Right ventricle myocardium inferior (tissue), 1 donor: Measurements from ENCODE around the gene CEACAM19. TPM values are rescaled to one million over a fixed set of nuclear protein-coding genes. Genes with fewer than 3 reads are reported as not detected.
A peak's percentile ranks its signal among the peaks of the same experiment; 100 is the strongest.

Experiments used
- ATAC-seq: fragments of 200-7000 bp; cut with Tn5 transposase; one replicate; pipeline ENCODE4 v1.9.1; 2020; ENCODE audit warnings: mild to moderate bottlenecking, moderate library complexity
- DNase-seq: peaks from one replicate; pipeline ENCODE4 v3.0.0; 2021; ENCODE audit errors: missing footprints
- intact Hi-C: fragments of 100-400 bp; cut with DNase I; formaldehyde crosslinking; loops from one replicate; pipeline ENCODE4 v1.11.0; 2022
- total RNA-seq: library from RNA; stranded (reverse); fragmentation: NEBNext Ultra II Directional; extraction: Animal tissue kit (Norgen Biotek cat#: 25700); gene quantifications from one replicate; pipeline ENCODE4 v1.2.1, GENCODE V29; 2021
- donor health status: DM: no; HTN: yes; CAD: no; lungs with severe emphysema.

The CEACAM19 gene
- total RNA-seq, 1 donor from 2014 or later, result 2.8 TPM

DNA sequence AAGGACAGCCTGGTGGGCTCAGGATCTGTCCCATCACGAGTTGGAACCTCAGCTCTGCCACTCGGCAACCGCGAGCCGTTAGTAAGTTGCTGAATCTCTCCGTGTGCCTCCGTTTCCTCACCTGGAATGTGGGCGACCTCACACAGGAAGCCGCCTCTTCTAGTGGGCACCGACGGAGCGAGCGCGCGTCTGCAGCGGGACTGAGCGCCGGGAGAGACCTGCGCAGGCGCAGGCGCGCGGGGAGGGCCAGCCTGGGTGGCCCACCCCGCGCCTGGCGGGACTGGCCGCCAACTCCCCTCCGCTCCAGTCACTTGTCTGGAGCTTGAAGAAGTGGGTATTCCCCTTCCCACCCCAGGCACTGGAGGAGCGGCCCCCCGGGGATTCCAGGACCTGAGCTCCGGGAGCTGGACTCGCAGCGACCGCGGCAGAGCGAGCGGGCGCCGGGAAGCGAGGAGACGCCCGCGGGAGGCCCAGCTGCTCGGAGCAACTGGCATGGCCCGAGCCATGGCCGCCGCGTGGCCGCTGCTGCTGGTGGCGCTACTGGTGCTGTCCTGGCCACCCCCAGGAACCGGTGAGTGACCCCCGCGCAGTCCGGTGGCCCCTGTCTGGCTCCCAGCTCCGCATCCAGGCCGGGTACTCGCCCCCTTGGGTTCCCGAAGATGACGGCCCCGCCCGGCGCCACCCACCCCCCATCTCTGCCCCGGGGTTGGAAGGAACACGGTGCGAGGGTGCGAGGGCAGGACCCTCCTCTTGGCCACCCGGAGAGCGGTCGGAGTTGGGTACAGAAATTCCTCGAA is 27.5 kb upstream of the CEACAM19 start, which contains the start of gene PVR:
TSS of gene PVR (plus strand) at position 306 of the 797 bp plus-strand sequence. CDS start at position 493, 187 bp downstream.
- intact Hi-C loops, result no loop called here
- peak; percentile 91 for DNase-seq
- peak; percentile 93 for ATAC-seq

DNA sequence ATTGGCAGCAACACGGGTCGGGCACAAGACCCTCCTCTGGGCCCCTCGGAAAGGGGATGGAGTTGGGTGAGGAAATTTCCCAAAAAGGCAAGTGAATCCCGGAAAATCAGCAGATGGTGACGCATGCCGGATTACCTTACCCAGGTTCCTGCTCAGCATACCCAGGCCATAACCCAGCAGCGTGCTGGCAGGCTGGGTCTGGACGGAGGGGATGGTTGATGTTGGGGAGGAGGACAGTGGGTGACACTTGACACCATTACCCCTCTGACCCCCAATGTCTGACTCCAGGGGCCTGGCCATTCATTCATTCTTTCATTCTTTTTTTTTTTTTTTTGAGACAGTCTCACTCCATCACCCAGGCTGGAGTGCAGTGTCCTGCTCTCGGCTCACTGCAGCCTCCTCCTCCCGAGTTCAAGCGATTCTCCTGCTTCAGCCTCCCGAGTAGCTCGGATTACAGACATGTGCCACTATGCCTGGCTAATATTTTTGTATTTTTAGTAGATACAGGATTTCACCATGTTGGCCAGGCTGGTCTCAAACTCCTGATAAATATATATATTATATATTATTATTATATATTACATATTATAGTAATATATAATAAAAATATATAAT is 26.8 kb upstream of the CEACAM19 start:
- intact Hi-C loops, result loop anchor here (5.0 kb wide), 1 partner anchor 32 kb away; the partner anchor contains the start of gene IGSF23
- no peak for ATAC-seq
- DNase-seq, result no peak

DNA sequence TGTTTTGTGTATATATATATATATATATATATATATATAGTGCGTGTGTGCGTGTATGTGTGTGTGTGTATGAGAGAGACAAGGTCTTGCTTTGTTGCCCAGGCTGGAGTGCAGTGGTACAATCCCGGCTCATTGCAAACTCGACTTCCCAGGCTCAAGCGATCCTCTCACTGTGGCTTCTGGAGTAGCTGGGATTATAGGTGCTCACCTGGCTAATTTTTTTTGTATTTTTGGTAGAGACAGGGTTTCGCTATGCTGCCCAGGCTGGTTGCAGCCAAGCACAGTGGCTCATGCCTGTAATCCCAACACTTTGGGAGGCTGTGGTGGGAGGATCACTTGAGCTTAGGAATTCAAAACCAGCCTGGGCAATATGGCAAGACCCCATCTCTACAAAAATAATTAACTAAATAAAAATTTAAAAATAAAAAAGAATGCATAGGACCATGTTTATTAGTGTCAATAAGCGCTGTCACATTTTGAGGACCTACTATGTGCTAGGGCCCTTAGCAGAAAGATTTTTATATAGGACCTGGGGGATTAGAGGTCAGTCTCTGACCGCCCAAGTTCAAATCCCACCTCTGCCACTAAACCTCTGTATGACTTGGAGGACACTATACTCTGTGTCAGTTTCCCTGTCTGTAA is 25.8 kb upstream of the CEACAM19 start:
- no peak for ATAC-seq
- no peak for DNase-seq
- intact Hi-C loops, result loop anchor here (5.0 kb wide), 1 partner anchor 33 kb away; the partner anchor contains the start of gene IGSF23

DNA sequence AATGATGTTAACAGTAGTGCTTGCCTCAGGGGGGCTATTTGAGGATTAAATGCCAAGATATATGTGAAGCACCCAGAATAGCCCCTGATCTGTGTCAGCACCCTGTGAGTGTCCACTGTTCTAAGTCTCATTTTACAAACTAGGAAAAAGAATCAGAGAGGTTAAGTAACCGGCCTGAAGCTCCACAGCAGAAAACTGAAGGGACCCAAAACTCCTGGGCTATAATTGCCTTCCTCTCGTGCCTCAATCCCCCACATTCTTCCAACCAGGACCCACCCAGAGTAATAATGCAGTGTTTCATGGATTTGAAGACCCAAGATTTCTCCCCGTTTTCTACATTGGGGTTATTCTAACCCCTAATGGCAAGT is 25.2 kb upstream of the CEACAM19 start:
- DNase-seq (no peak), ATAC-seq (no peak)
- intact Hi-C loops, result loop anchor here (5.0 kb wide), 1 partner anchor 34 kb away; the partner anchor contains the start of gene IGSF23

DNA sequence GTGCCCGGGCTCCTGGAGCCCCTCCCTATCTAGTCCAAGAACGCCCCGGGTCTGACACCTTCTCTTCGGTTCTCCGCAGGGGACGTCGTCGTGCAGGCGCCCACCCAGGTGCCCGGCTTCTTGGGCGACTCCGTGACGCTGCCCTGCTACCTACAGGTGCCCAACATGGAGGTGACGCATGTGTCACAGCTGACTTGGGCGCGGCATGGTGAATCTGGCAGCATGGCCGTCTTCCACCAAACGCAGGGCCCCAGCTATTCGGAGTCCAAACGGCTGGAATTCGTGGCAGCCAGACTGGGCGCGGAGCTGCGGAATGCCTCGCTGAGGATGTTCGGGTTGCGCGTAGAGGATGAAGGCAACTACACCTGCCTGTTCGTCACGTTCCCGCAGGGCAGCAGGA is 24.1 kb upstream of the CEACAM19 start:
- no peak for DNase-seq
- no peak for ATAC-seq
- intact Hi-C loops, result loop anchor here (5.0 kb wide), 1 partner anchor 35 kb away; the partner anchor contains the start of gene IGSF23

DNA sequence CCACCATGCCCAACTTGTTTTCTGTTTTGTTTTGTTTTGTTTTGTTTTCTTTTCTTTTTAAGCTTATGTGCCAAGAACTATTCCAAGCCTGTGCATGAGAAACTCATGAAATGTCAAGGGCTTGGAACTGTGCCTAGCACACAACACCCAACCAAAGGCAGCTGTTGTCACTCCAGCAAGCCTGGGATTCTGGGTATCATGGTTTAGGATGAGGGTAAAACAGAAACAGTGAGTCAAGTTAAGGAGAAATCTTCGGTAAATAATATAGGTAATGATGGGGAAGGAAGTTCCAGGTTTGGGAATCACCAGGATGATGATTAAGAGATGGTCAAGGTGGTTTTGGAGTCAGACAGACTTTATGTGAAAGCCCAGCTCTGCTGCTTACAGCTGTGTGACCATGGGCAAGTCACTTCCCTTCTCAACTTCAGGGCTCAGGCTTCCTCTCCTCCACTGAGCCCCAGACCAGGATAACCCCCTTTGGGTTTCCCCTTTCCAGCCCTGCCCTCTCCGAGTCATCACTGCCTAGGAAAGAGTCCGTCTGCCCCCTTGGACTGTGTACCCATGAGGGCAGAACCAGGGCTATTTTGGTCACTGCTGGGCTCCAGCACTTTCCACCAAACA is 22.5 kb upstream of the CEACAM19 start:
- ATAC-seq (peak; percentile 67), DNase-seq (no peak)
- intact Hi-C loops, result loop anchor here (1.0 to 5.0 kb wide), 2 partner anchors 19 to 36 kb away; partner anchors contain the start of gene IGSF23

DNA sequence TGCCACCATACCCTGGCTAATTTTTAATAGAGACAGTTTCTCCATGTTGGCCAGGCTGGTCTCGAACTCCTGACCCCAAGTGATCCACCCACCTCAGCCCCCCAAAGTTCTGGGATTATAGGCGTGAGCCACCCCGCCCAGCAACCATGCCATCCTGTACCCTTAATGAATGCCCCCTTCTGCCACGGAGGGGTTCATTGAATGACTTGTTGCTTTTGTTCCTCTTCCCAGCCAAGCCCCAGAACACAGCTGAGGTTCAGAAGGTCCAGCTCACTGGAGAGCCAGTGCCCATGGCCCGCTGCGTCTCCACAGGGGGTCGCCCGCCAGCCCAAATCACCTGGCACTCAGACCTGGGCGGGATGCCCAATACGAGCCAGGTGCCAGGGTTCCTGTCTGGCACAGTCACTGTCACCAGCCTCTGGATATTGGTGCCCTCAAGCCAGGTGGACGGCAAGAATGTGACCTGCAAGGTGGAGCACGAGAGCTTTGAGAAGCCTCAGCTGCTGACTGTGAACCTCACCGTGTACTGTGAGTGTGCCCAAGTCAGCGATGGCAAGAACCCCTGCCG is 21.6 kb upstream of the CEACAM19 start:
- DNase-seq (no peak), ATAC-seq (no peak)
- intact Hi-C loops, result loop anchor here (5.0 kb wide), 1 partner anchor 37 kb away; the partner anchor contains the start of gene IGSF23

DNA sequence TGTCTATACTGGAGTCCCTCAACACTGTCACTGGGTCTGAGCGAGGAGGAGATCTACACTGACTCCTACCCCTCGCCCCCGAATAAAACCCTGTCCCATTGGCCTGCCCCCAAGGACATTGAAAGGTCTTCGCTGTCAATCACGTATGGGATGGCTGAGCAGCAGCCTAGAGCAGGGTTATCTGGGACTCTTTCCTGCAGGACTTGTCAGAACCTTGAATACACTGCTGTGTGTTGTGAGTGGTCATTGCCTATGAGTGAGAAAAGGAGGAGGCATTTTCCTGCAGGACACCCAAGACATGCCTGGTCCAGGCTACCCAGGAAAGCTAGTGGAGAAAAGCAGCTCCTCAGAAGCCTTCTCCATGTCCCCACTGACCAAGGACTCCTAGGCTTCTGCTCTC is 17.9 kb upstream of the CEACAM19 start:
- ATAC-seq (no peak), DNase-seq (no peak)
- intact Hi-C loops, result no loop called here

DNA sequence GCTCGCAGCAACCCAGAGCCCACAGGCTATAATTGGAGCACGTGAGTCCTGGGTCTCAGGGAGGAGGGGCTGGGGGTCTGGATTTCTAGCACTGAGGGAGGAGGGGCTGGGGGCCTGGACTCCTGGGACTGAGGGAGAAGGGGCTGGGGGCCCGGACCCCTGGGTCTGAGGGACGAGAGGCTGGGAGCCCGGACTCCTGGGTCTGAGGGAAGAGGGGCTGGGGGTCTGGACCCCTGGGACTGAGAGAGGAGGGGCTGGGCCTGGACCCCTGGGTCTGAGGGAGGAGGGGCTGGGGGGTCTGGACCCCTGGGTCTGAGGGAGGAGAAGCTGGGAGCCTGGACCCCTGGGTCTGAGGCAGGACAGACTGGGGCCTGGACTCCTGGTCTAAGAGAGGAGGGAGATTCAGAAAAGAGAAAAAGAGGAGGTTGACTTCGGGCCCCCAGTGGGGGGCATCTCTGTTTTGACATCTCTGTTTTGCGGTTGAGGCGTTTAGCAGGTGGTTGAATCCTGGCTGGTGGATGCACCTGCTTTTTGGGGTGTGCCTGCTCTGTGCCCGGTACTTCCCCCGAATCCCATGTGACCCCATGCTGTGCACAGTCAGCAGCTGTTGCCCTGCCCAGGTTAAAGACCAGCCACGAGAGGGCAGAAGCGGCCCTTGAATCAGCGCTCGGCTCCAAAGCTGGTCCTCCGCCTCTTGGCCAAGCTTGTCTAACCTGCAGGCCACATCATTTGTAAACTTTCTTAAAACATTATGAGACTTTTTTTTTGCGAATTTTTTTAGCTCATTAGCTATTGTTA is 17.1 kb upstream of the CEACAM19 start:
- ATAC-seq, result peak; percentile 64
- intact Hi-C loops, result no loop called here

DNA sequence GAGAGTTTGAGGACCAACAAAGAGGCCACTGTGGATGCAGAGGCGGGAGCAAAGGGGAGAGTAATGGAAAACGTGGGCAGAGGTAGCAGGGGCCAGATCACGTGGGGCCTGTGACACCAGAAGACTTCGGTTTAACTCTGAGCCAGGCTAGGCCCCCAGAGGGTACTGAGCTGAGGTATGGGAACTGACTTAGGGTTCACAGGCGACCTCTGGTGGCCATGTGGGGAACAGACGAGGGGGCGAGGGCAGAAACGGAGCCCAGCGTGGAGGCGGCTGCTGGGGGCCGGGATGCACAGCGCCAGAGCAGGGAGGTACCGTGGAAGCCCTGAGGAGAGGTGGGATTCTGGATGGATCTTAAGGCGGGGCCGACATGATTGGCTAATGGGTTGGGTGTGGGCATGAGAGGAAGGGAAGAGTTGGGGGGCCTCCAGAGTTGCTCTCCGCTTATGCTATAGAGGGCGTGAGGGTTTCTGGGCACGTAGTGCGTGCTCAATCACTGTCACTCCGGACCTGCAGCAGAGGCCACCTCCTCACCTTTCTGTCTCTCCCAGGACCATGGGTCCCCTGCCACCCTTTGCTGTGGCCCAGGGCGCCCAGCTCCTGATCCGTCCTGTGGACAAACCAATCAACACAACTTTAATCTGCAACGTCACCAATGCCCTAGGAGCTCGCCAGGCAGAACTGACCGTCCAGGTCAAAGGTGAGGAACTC is 13.9 kb upstream of the CEACAM19 start:
- peak; percentile 63 for ATAC-seq
- peak; percentile 88 for DNase-seq
- intact Hi-C loops, result loop anchor here (1.0 kb wide), 1 partner anchor 80 kb away; no protein-coding TSS in a partner anchor

More for the DNA sequence above, 17.1 kb upstream of the CEACAM19 start:
- DNase-seq, result peak; percentile 83

DNA sequence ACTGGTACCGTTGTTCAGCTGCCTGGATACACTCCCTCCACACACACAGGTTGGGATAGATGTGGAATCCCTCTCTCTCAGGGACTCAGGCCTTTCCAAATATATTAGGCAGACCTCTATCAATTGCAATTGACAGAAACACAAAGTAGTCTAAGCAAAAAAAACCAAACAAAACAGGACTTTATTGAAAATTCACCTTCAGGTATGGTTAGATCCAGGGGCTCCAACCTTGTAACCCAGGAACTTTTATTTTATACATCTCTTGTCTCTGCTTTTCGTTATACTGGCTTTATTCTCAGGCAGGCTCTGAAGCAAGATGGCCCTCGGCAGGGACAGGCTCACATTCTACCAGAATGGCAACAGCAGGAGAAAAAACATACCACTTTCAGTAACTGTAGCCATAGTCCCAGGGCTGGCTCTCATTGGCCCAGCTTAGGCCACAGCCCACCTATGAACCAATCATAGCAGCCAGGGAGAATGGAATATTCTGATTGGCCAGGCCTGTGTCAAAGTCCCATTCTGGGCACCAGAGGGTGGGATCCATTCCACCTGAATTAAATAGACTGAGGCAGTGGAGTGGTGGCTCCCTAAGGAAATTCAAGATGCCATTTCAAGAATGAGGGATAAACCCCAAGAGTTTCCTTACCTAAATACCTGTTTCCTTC is 13.1 kb upstream of the CEACAM19 start:
- intact Hi-C loops, result no loop called here
- ATAC-seq, result no peak
- no peak for DNase-seq

DNA sequence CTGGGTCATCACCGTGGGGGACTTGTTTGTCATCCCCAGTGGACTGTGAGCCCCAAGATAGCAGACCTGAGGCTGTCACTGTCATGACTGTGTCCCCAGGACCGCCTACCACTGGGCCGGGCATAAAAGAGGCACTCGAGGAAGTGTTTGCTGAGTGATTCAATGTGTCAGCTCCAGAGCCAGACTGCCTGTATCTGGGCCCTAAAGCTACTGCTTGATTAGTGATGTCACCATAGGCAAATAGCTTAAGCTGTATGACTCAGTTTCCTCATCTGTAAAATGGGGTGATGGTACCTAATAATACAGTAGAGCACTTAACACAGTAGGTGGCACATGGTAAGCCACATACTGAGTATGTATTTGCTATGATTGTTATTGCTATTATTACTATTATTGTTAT is 11.2 kb upstream of the CEACAM19 start:
- no peak for ATAC-seq
- DNase-seq, result no peak
- intact Hi-C loops, result no loop called here

DNA sequence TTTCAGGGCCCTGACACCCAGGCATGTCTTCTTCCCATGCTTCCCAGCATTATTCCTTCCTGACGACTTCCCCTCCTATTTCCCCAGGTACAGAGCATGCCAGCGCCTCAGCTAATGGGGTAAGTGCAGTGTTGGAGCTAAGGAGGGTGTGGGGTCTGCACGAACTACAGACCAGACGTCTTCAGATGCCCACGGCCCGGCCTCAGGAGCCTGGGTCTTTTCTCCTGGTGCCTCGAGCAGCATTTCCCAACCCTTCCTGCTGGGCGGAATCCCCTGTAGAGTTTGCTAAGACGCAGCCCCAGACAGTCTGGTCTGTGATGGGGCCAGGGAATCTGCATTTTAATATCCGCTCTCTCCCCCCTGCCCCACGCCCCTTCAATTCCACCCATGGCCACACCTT is 10.1 kb upstream of the CEACAM19 start:
- no peak for ATAC-seq
- DNase-seq, result no peak
- intact Hi-C loops, result no loop called here

DNA sequence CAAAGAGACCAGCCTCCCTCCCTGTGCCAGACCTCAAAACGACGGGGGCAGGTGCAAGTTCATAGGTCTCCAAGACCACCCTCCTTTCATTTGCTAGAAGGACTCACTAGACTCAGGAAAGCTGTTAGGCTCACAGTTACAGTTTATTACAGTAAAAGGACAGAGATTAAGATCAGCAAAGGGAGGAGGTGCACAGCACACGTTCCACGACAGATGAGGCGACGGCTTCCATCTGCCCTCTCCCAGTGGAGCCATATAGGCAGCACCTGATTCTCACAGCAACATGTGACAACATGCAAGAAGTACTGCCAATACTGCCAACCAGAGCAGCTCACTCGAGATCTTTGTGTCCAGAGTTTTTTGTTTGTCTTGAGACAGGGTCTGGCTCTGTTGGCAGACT is 9.4 kb upstream of the CEACAM19 start:
- intact Hi-C loops, result no loop called here
- DNase-seq (no peak), ATAC-seq (no peak)

DNA sequence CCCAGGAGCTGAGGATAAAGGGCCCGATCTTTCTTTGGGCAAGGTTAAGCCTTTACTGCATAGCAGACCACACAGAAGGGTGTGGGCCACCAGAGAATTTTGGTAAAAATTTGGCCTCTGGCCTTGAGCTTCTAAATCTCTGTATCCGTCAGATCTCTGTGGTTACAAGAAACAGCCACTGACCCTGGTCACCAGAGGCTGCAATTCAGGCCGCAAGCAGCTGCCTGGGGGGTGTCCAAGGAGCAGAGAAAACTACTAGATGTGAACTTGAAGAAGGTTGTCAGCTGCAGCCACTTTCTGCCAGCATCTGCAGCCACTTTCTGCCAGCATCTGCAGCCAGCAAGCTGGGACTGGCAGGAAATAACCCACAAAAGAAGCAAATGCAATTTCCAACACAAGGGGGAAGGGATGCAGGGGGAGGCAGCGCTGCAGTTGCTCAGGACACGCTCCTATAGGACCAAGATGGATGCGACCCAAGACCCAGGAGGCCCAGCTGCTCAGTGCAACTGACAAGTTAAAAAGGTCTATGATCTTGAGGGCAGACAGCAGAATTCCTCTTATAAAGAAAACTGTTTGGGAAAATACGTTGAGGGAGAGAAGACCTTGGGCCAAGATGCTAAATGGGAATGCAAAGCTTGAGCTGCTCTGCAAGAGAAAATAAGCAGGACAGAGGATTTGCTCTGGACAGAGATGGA is 8.4 kb upstream of the CEACAM19 start:
- ATAC-seq (no peak), DNase-seq (no peak)
- intact Hi-C loops, result no loop called here

DNA sequence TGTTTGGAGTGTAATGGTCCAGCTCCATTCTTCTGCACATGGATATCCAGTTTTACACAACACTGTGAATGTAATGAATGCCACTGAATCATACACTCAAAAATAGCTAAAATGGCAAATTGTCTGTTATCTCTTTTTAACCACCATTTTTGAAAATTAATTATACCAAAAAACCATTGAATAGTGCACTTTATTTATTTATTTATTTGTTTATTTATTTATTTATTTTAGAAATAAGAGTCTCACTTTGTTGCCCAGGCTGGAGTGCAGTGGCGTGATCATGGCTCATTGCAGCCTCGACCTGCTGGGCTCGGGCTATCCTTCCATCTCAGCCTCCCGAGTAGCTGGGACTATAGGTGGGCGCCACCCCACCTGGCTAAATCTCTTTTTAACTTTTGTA is 7.3 kb upstream of the CEACAM19 start:
- ATAC-seq, result no peak
- intact Hi-C loops, result no loop called here
- no peak for DNase-seq
